Stimulated activated naive CD4-positive, alpha-beta T cell treated with Interleukin-2 at 50 U/mL for 16 hours (primary cell): Measurements from ENCODE around the gene RNF38.
"Not testable (repeated sequence)": the region's sequence is repeated elsewhere in the genome, so short reads cannot be mapped to it uniquely, and the experiment has no call there.

Source experiments
- DNase-seq: peaks from one replicate; lab custom pipeline; 2025; lab: John Stamatoyannopoulos, UW

Gene RNF38

DNA sequence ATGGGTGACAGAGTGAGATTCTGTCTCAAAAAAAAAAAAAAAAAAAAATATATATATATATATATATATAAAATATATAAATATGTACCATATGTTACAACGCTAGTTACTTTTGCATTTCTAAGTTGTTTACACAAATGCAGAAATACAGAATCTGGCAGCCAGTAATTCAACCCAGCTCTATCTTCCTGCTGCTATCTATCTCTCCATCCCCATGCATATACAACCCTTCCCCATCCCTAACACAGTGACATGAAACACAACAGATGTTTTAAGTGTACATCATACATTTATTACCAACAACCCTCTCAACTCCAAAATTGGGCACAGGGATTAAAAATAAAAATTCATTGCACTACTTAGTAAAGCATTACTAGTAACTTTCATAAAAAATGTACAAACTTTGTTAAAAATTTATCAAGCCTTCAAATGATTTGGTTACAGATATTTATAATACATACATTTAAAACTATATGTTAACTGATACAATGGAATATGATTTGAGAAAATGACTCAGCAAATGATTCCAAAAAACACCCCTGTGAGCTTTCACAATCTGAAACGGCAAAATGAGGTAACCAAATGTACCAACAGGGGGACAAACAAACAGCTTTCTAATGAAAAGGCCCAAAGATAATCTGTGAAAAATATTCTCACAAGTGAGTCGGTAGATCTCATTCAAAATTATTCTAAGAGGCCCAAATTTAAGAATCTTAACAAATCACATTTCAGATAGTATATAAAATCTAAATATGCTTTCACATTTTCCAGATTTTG, 63.8 kb downstream of the RNF38 start:
- DNase-seq, result no peak

- DNase-seq, result no peak
Measured at GRCh38 chr9:36332006-36332405, 68.1 kb downstream of the RNF38 start.

DNA sequence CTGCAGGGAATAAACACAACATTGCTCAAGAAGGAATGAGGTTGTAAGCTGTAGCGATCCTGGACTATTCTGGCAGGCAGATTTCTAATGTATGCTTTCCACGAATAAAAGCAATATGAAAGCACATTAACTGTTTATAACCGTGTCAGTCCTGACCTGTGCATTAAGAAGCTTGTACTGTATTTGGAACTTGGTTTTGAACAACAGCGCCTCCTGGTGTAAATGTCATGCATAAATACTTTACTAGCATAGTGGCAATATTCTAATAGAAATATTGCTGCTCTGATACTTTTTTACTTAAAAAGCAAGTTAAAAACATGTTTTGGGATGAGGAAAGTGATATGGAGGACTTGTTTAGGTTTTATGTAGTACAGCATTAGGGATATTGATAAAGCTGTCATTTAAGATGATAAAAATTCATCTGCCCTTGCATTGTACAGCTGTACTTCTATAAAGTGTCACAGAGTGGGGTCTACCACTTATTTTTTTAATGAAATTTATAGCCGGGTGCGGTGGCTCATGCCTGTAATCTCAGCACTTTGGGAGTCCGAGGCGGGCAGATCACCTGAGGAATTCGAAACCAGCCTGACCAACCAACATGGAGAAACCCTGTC, 71.2 kb downstream of the RNF38 start:
- DNase-seq, result no peak

GRCh38 chr9:36325081-36325828, 74.8 kb downstream of the RNF38 start:
- no peak for DNase-seq

- DNase-seq, result no peak
Measured at GRCh38 chr9:36323926-36324325, 76.1 kb downstream of the RNF38 start.

- DNase-seq, result no peak
Measured at GRCh38 chr9:36322462-36322861, 77.6 kb downstream of the RNF38 start.

DNA sequence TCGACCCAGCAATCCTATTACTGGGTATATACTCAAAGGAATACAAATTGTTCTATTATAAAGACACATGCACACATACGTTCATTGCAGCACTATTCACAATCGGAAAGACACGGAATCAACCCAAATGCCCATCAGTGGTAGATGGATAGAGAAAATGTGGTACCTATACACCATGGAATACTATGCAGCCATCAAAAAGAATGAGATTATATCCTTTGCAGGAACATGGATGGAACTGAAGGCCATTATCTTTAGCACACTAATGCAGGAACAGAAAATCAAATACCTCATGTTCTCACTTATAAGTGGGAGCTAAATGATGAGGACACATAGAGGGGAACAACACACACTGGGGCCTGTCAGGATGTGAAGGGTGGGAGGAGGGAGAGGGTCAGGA, 78.2 kb downstream of the RNF38 start:
- not testable (repeated sequence) for DNase-seq

DNA sequence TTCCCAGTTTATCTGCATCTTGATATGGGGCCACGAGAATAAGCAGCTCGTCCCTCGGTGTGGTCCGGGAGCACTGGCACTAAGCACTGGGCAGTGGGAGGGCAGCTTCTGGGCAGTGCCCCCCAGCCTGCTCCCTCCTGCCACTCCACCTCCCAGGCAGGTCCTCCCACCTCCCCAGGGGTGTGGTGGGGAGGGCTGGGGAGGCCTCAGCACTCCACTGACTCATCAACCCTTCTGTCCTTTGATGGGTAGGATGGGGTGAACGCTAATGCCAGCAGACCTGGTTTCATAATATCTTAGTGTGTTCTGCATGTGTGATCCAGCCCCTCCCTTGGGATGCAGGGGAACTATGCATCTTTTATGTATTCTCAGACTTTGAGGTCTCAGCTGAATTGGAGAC, 79.6 kb downstream of the RNF38 start:
- no peak for DNase-seq

- DNase-seq, result no peak
Measured at GRCh38 chr9:36319806-36320205, 80.3 kb downstream of the RNF38 start.

DNA sequence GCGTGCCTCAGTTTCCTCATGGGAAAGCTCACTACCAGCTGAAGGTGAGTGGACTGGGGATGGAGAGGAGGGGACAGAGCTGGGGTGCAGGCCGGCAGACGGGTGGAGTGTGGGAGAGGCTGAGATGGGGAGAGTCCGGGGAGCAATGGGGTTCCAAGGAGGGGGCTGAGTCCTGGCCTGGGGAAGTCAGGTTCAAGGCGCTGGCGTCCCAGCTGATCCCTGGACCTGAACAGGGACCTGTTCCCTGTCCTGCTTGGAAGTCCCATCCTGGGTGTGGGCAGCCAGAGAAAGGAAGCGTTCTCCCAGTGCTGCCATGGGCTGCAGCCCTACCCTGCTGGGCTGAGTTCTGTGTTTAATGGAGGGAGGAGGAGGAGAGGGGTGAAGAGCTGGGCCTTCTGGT, 80.9 kb downstream of the RNF38 start:
- no peak for DNase-seq

DNA sequence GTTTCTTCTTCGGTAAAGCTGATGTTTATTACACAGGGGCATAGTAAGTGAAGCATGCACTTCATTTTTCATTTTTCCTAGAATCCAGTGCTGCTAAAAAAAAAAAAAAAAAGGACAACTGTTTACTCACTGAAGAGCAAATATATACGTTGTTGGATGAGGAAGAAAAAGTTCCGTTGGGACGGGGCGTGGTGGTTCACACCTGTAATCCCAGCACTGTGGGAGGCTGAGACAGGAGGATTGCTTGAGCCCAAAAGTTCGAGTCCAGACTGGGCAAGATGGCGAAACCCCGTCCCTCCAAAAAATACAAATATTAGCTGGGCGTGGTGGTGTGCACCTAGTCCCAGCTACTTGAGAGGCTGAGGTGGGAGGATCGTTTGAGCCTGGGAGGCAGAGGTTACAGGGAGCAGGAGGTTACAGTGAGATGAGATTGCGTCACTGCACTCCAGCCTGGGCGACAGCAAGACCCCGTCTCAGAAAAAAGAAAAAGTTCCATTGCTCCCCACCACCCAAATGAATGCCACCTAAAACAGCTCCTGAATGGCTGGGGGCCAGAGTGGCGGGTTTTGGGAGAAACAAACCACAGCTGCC, 81.8 kb downstream of the RNF38 start:
- no peak for DNase-seq

- DNase-seq, result no peak
Measured at GRCh38 chr9:36317766-36318165, 82.3 kb downstream of the RNF38 start.

- DNase-seq, result no peak
Measured at GRCh38 chr9:36316611-36317317, 83.3 kb downstream of the RNF38 start.

DNA sequence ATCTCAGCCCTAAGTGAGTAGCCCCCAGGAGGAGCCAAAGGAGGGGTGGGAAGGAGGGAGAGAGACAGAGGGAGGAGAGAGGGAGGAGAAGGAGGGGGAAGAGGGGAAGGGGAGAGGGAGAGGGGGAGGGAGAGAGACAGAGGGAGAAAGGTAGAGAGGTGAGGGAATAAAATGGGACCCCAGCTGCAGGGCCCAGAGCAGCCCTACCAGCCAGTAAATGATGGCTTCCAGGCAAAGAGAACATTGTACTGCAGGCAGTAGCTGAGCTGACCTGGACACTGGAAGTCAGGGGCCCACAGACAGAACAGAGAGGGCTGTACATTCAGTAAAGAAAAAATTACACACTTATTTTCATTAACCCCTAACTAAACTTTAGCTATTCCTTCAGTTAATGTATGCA, 84.0 kb downstream of the RNF38 start:
- no peak for DNase-seq

GRCh38 chr9:36315283-36315682, 84.8 kb downstream of the RNF38 start:
- no peak for DNase-seq

GRCh38 chr9:36314740-36315139, 85.3 kb downstream of the RNF38 start:
- no peak for DNase-seq

GRCh38 chr9:36306471-36307306, 93.4 kb downstream of the RNF38 start:
- no peak for DNase-seq

- not testable (repeated sequence) for DNase-seq
Measured at GRCh38 chr9:36304366-36304765, 95.7 kb downstream of the RNF38 start.

GRCh38 chr9:36301227-36301626, 98.8 kb downstream of the RNF38 start:
- no peak for DNase-seq

GRCh38 chr9:36298566-36298965, 101.5 kb downstream of the RNF38 start:
- no peak for DNase-seq

DNA sequence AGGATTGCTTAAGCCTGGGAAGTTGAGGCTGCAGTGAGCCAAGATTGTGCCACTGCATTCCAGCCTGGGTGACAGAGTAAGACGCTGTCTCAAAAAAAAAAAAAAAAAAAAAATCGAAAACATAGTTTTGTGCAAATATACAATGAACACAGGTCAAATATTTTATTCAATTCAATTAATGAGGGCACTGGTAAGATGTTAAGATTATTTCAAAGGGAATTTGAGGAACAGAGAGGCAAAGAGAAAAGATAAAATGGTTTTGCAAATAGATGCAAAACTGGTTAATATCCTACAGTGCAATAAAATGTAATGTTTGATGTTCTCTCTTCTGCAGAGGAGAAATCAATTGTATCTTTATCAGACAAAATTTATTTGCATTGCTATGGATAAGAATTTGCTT, 102.3 kb downstream of the RNF38 start:
- no peak for DNase-seq
